Measurements from ENCODE around the gene FKTN.
"Not testable (repeated sequence)": the region's sequence is repeated elsewhere in the genome, so short reads cannot be mapped to it uniquely, and the experiment has no call there.

FKTN gene

GRCh38 chr9:105557804-105558610, at the start of gene FKTN:
Gene FKTN, plus strand, starts transcription at chr9:105558131. Its CDS starts 16,902 bp downstream, at chr9:105575033.
- DNase-seq, result peak; percentile 85 to 86

- no peak for DNase-seq
These were observed 49.4 kb upstream of the FKTN start for GRCh38 chr9:105508530-105508929.

GRCh38 chr9:105510024-105510423, 47.9 kb upstream of the FKTN start:
- no peak for DNase-seq

GRCh38 chr9:105511446-105511845, 46.5 kb upstream of the FKTN start:
- DNase-seq, result no peak

GRCh38 chr9:105515811-105516413, 42.0 kb upstream of the FKTN start:
- no peak for DNase-seq

GRCh38 chr9:105519710-105520369, 38.1 kb upstream of the FKTN start:
- peak; percentile 24 to 40 for DNase-seq

- DNase-seq, result not testable (repeated sequence)
These were observed 36.9 kb upstream of the FKTN start for GRCh38 chr9:105520992-105521391.

- DNase-seq, result not testable (repeated sequence)
These were observed 35.1 kb upstream of the FKTN start for GRCh38 chr9:105522618-105523385.

GRCh38 chr9:105531530-105531929, 26.4 kb upstream of the FKTN start:
- no peak for DNase-seq

- no peak for DNase-seq
These were observed 21.8 kb upstream of the FKTN start for GRCh38 chr9:105535920-105536668.

GRCh38 chr9:105539452-105539851, 18.5 kb upstream of the FKTN start:
- no peak for DNase-seq

GRCh38 chr9:105541838-105542237, 16.1 kb upstream of the FKTN start:
- DNase-seq, result no peak

GRCh38 chr9:105554042-105554441, 3.9 kb upstream of the FKTN start:
- no peak for DNase-seq

- no peak for DNase-seq
These were observed 14.5 kb downstream of the FKTN start for GRCh38 chr9:105572455-105572854.

- DNase-seq, result not testable (repeated sequence)
These were observed 22.0 kb downstream of the FKTN start for GRCh38 chr9:105579952-105580351.

- not testable (repeated sequence) for DNase-seq
These were observed 23.6 kb downstream of the FKTN start for GRCh38 chr9:105581550-105581949.

- DNase-seq, result no peak
These were observed 35.2 kb downstream of the FKTN start for GRCh38 chr9:105593145-105593544.

- DNase-seq, result peak in 1 of 2 donors; percentile 58
These were observed 51.0 kb downstream of the FKTN start for GRCh38 chr9:105608721-105609598.

GRCh38 chr9:105621001-105621400, 63.1 kb downstream of the FKTN start:
- DNase-seq, result no peak

- DNase-seq, result no peak
These were observed 67.2 kb downstream of the FKTN start for GRCh38 chr9:105625088-105625487.

- no peak for DNase-seq
These were observed 74.9 kb downstream of the FKTN start for GRCh38 chr9:105632807-105633206.

All from CD4-positive, alpha-beta T cell treated with Interleukin-4 for 1 hour (primary cell).